ENCODE results near the gene HMGCR.

DNA sequence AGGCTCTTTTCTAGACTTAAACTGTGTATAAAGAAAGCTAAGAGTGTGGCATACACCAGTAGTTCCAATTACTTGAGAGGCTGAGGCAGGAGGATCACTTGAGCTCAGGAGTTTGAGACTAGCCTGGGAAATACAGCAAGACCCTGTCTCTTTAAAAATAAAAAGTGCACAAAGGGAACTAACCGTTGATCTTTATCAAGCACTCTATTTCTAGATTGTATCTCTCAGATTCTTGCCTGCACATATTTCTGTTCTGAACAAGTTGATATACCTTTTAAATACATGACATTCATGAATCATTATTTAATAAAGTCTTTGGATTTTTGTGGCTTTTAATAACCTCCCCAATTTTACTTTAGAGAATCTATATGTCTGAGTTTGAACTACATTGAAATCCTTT is 47.2 kb downstream of the HMGCR start:
- TF ChIP-seq, protein P1, sequence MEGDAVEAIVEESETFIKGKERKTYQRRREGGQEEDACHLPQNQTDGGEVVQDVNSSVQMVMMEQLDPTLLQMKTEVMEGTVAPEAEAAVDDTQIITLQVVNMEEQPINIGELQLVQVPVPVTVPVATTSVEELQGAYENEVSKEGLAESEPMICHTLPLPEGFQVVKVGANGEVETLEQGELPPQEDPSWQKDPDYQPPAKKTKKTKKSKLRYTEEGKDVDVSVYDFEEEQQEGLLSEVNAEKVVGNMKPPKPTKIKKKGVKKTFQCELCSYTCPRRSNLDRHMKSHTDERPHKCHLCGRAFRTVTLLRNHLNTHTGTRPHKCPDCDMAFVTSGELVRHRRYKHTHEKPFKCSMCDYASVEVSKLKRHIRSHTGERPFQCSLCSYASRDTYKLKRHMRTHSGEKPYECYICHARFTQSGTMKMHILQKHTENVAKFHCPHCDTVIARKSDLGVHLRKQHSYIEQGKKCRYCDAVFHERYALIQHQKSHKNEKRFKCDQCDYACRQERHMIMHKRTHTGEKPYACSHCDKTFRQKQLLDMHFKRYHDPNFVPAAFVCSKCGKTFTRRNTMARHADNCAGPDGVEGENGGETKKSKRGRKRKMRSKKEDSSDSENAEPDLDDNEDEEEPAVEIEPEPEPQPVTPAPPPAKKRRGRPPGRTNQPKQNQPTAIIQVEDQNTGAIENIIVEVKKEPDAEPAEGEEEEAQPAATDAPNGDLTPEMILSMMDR (IDR thresholded peaks at IDR 0.05) = no peak
- TF ChIP-seq, protein P2, sequence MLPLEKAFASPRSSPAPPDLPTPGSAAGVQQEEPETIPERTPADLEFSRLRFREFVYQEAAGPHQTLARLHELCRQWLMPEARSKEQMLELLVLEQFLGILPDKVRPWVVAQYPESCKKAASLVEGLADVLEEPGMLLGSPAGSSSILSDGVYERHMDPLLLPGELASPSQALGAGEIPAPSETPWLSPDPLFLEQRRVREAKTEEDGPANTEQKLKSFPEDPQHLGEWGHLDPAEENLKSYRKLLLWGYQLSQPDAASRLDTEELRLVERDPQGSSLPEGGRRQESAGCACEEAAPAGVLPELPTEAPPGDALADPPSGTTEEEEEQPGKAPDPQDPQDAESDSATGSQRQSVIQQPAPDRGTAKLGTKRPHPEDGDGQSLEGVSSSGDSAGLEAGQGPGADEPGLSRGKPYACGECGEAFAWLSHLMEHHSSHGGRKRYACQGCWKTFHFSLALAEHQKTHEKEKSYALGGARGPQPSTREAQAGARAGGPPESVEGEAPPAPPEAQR (CRISPR knock-in tag; IDR thresholded peaks at IDR 0.05) = no peak

Data from WTC11 (cell line).